PFSK-1 (cell line): ENCODE measurements around the gene ROBO2.

Source experiments
- FOXP2 ChIP-seq: optimal IDR thresholded peaks from 2 replicates; pipeline ENCODE3; 2011; ENCODE audit warnings: borderline replicate concordance, control low read depth, inconsistent platforms; ENCODE audit not compliant: insufficient read depth; ENCODE audit errors: extremely low read length, extremely low read depth
- POLR2AphosphoS5 ChIP-seq: IDR thresholded peaks from 2 replicates; pipeline ENCODE4 v1.6.1; 2012; ENCODE audit warnings: low read depth, mild to moderate bottlenecking, control low read depth, low read length, moderate library complexity
- REST ChIP-seq, 2 experiments: IDR thresholded peaks; 2 replicates each; pipeline versions ENCODE4 v1.6.1 to v1.8.0; 2011 to 2012; ENCODE audit warnings: low read depth in 2 of 2, low read length in 2 of 2, control low read depth in 1 of 2, inconsistent platforms in 1 of 2, mild to moderate bottlenecking in 1 of 2, moderate library complexity in 1 of 2; ENCODE audit not compliant: insufficient read depth in 1 of 2
- SIN3A ChIP-seq: IDR thresholded peaks from 2 replicates; pipeline ENCODE4 v1.6.1; 2012; ENCODE audit warnings: mild to moderate bottlenecking, low read length, moderate library complexity, borderline replicate concordance; ENCODE audit not compliant: insufficient read depth
- TAF1 ChIP-seq: IDR thresholded peaks from 2 replicates; pipeline ENCODE4 v1.6.1; 2012; ENCODE audit warnings: low read length, control low read depth, borderline replicate concordance; ENCODE audit not compliant: insufficient read depth

ROBO2 gene

GRCh38 chr3:77247061-77247460, 207.2 kb downstream of the ROBO2 start:
- TF ChIP-seq FOXP2 (no peak), POLR2AphosphoS5 (no peak), REST (IDR thresholded peaks at IDR 0.05; ENCODE audit: insufficient read depth in 1 of 2, low read depth in 2 of 2, low read length in 2 of 2) (no peak)

GRCh38 chr3:77247817-77248216, 207.9 kb downstream of the ROBO2 start:
- TF ChIP-seq REST (IDR thresholded peaks at IDR 0.05; ENCODE audit: insufficient read depth in 1 of 2, low read depth in 2 of 2, low read length in 2 of 2): no peak
- no peak for TF ChIP-seq POLR2AphosphoS5
- TF ChIP-seq TAF1: no peak
- TF ChIP-seq SIN3A: no peak
- no peak for TF ChIP-seq FOXP2

GRCh38 chr3:77248420-77248819, 208.5 kb downstream of the ROBO2 start:
- TF ChIP-seq POLR2AphosphoS5 (no peak), TAF1 (no peak)

GRCh38 chr3:77251136-77251535, 211.2 kb downstream of the ROBO2 start:
- no peak for TF ChIP-seq SIN3A

GRCh38 chr3:77254967-77255831, 215.3 kb downstream of the ROBO2 start:
- TF ChIP-seq TAF1: no peak
- TF ChIP-seq POLR2AphosphoS5: no peak
- TF ChIP-seq SIN3A: no peak
- no peak for TF ChIP-seq REST (IDR thresholded peaks at IDR 0.05; ENCODE audit: insufficient read depth in 1 of 2, low read depth in 2 of 2, low read length in 2 of 2)
- no peak for TF ChIP-seq FOXP2

- no peak for TF ChIP-seq REST (IDR thresholded peaks at IDR 0.05; ENCODE audit: insufficient read depth in 1 of 2, low read depth in 2 of 2, low read length in 2 of 2)
- no peak for TF ChIP-seq POLR2AphosphoS5
- no peak for TF ChIP-seq TAF1
- TF ChIP-seq FOXP2: no peak
- no peak for TF ChIP-seq SIN3A
These were observed 216.9 kb downstream of the ROBO2 start for GRCh38 chr3:77256584-77257503.
